Mesangial cell (primary cell): ENCODE measurements around the gene PIGT. TPM values are rescaled to one million over a fixed set of nuclear protein-coding genes. Genes with fewer than 3 reads are reported as not detected.

Experiments used
- total RNA-seq: library from RNA; depleted of rRNA; stranded (reverse); fragments of >200 nt; gene quantifications from 2 replicates; pipeline ENCODE4 v1.2.3, GENCODE V29; 2015

PIGT gene
- 81.5 and 125 TPM in 2 replicates for total RNA-seq

GRCh38 chr20:45415822-45416637 is at the start of gene PIGT:
PIGT (plus strand) TSS chr20:45416141; CDS start chr20:45416157, 16 bp downstream.

GRCh38 chr20:45378191-45378590 is 37.8 kb upstream of the PIGT start, which contains the start of gene TP53TG5:
TP53TG5 (minus strand) TSS chr20:45378325; CDS start chr20:45378236, 89 bp downstream.

GRCh38 chr20:45407783-45408645 is 7.9 kb upstream of the PIGT start, which contains the start of gene DBNDD2:
DBNDD2 (plus strand) TSS chr20:45408289; CDS start chr20:45408468, 179 bp downstream.

GRCh38 chr20:45469336-45470261 is 53.7 kb downstream of the PIGT start, which contains the start of gene WFDC2:
WFDC2 (plus strand) TSS chr20:45469753; CDS start chr20:45469782, 29 bp downstream.

Other genes starting within 250 kb of the PIGT start
- gene PI3, start 241.2 kb upstream of the PIGT start, total RNA-seq: not detected in 2 replicates
- not detected in 2 replicates for gene SEMG1, start 209.1 kb upstream of the PIGT start, total RNA-seq
- gene SEMG2, start 194.8 kb upstream of the PIGT start, total RNA-seq: not detected in 2 replicates
- gene SLPI, start 161.6 kb upstream of the PIGT start, total RNA-seq: 0.49 and 4.7 TPM in 2 replicates
- gene RBPJL, start 109.3 kb upstream of the PIGT start, total RNA-seq: not detected in 2 replicates
- gene MATN4, start 107.8 kb upstream of the PIGT start, total RNA-seq: not detected in 2 replicates
- gene SDC4, start 67.7 kb upstream of the PIGT start, total RNA-seq: 92.6 and 201 TPM in 2 replicates
- 53.3 and 63.6 TPM in 2 replicates for gene SYS1, start 53.0 kb upstream of the PIGT start, total RNA-seq
- not detected in 2 replicates for gene TP53TG5, start 37.8 kb upstream of the PIGT start, total RNA-seq
- 36.2 and 36.6 TPM in 2 replicates for gene DBNDD2, start 7.9 kb upstream of the PIGT start, total RNA-seq
- gene WFDC2, start 53.6 kb downstream of the PIGT start, total RNA-seq: 0.98 and 9.8 TPM in 2 replicates
- gene SPINT3, start 99.5 kb downstream of the PIGT start, total RNA-seq: not detected in 2 replicates
- not detected in 2 replicates for gene WFDC6, start 123.3 kb downstream of the PIGT start, total RNA-seq
- gene EPPIN, start 131.3 kb downstream of the PIGT start, total RNA-seq: not detected in 2 replicates
- gene WFDC8, start 163.1 kb downstream of the PIGT start, total RNA-seq: not detected in 2 replicates
- gene WFDC10A, start 213.6 kb downstream of the PIGT start, total RNA-seq: not detected in 2 replicates
- not detected in 2 replicates for gene WFDC9, start 215.1 kb downstream of the PIGT start, total RNA-seq